GM19397 (cell line): ENCODE data around the gene JAM3.
"Not testable (repeated sequence)": the region's sequence is repeated elsewhere in the genome, so short reads cannot be mapped to it uniquely, and the experiment has no call there.

ENCODE experiments used
- ATAC-seq: cut with Tn5 transposase; IDR thresholded peaks from one replicate; pipeline ENCODE4 v1.9.1; 2021; ENCODE audit warnings: mild to moderate bottlenecking, moderate library complexity; ENCODE audit not compliant: unreplicated experiment

Gene JAM3

DNA sequence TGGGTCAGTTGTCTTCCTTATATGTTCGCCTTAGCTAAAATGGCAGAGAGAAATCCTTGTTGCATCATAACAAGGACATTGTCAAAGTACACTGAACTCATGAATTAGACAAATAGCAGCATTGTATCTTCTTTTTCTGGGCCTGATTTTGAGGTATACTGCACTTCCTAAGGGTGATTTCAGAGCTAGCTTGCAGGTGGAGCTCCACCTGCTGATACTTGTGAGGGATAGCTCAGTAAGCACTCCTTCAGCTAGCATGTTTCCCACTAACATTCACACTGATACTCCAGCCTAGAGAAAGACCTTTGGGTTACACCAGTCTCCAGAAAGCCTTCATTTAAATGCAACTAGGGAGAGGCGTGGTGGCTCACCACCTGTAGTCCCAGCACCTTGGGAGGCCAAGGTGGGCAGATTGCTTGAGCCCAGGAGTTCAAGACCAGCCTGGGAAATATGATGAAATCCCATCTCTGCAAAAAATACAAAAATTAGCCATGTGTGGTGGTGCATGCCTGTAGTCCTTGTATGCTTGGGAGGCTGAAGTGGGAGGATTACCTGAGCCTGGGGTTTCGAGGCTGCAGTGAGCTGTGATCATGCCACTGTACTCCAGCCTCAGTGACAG is 29.8 kb downstream of the JAM3 start:
- no peak for ATAC-seq

GRCh38 chr11:134100171-134100570 is 31.3 kb downstream of the JAM3 start:
- ATAC-seq = no peak

GRCh38 chr11:134101282-134101681 is 32.4 kb downstream of the JAM3 start:
- no peak for ATAC-seq

- ATAC-seq = no peak
Measured at GRCh38 chr11:134110252-134110815, 41.5 kb downstream of the JAM3 start.

- ATAC-seq = not testable (repeated sequence)
Measured at GRCh38 chr11:134113787-134114186, 44.9 kb downstream of the JAM3 start.

- no peak for ATAC-seq
Measured at GRCh38 chr11:134116210-134116609, 47.3 kb downstream of the JAM3 start.

- no peak for ATAC-seq
Measured at GRCh38 chr11:134118006-134118405, 49.1 kb downstream of the JAM3 start.

DNA sequence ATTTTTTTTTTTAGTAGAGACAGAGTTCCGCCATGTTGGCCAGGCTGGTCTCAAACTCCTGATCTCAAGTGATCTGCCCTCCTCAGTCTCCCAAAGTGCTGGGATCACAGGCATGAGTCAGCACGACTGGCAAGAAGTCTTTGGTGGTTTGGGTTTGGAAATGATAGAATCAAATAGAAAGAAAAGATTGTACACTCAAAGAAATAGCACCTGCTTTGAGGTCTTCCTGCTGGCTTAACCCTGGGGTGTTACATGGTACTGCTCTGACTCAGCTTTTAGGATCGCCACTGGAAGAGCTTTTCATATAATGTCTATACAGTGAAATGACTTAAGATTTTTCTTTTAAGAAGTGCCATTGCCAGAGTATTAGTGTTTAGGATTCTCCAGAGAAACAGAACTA is 50.2 kb downstream of the JAM3 start:
- no peak for ATAC-seq

- no peak for ATAC-seq
Measured at GRCh38 chr11:134120143-134120850, 51.4 kb downstream of the JAM3 start.

- ATAC-seq = no peak
Measured at GRCh38 chr11:134120921-134121526, 52.2 kb downstream of the JAM3 start.

DNA sequence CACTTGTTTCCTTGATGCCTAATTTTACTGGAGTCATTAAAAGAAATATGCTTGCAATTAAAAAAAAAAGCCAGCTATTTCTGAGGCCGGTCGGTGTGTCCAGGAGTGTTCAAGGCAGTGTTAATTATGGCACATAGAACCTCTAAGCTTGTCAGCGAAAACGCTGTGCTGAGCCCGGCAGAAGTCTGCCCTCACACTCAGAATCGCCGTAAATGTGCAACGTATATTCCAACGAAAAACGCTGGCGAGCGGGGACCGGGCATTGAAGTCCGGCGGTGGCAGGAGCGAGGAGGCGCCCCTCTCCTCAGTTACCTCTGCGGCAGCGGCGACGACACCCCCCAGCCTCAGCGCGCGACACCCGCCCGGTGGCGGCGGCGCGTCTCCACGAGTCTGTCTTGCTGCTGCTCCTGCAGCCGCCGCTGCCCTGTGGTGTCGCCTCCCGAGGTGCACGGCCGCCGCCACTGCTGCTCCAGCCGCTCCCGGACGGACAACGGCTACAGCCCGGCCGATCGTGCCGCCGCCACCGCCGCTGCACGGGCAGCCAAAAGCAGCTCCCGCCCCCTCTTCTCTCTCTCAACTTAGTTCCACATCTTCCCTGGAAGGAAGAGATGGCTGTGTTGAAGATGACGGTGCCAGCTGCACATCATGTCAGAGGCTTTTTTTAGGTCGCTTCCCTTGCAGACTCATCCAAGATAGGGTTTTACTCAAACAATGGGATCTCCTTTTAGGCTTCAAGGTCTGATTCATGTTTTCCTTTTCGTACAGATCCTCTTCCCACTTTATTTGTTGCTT is 56.0 kb downstream of the JAM3 start:
- no peak for ATAC-seq

- ATAC-seq = no peak
Measured at GRCh38 chr11:134125507-134125906, 56.6 kb downstream of the JAM3 start.

- ATAC-seq = no peak
Measured at GRCh38 chr11:134126217-134126822, 57.4 kb downstream of the JAM3 start.

GRCh38 chr11:134131628-134132244 is 62.9 kb downstream of the JAM3 start:
- no peak for ATAC-seq

GRCh38 chr11:134132808-134133207 is 63.9 kb downstream of the JAM3 start:
- no peak for ATAC-seq

DNA sequence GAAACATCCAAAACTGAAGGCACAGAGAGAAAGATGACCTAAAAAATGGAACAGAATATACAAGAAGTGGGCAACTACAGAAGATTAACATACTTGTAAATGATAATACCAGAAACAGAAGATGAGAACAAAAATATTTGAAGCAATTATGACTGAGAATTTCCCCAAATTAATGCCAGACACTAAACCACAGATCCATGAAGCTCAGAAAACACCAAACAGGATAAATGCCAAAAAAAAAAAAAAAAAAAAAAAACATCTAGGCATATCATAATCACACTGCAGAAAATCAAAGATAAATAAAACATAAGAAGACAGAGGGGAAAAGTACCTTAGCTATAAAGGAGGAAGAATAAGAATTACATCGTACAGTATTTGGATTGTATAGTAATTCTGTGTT is 65.3 kb downstream of the JAM3 start:
- no peak for ATAC-seq

GRCh38 chr11:134138376-134138775 is 69.5 kb downstream of the JAM3 start:
- ATAC-seq = no peak

GRCh38 chr11:134139303-134139872 is 70.5 kb downstream of the JAM3 start:
- ATAC-seq = no peak

- peak; percentile 71 for ATAC-seq
Measured at GRCh38 chr11:134139873-134140331, 71.0 kb downstream of the JAM3 start.

- no peak for ATAC-seq
Measured at GRCh38 chr11:134140961-134141490, 72.2 kb downstream of the JAM3 start.
